ENCODE results near the gene HMCN2.
"Not testable (repeated sequence)": the region's sequence is repeated elsewhere in the genome, so short reads cannot be mapped to it uniquely, and the experiment has no call there.

HMCN2 gene

DNA sequence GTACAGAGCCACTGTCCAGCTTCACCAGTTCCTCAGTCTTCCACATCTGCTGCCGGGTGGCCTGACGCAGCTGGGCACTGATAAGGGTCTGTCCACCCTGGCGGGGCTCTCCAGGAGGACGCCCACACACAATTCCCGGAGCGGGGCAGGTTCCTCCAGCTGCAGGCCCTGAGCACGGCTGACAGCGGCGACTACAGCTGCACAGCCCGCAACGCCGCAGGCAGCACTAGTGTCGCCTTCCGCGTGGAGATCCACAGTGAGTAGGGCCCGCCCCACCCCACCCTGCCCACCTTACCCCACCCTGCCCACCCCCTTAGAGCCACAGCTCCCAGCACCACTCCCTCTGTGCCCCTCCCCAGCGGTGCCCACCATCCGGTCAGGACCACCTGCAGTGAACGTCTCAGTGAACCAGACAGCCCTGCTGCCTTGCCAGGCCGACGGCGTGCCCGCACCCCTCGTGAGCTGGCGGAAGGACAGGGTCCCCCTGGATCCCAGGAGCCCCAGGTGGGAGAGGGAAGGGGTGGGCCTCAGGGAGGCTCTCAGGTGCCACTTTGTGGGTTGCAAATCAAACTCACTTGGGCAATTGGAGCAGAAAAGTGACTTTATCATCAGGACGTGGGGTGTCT is 130.4 kb downstream of the HMCN2 start:
- no peak for DNase-seq

DNA sequence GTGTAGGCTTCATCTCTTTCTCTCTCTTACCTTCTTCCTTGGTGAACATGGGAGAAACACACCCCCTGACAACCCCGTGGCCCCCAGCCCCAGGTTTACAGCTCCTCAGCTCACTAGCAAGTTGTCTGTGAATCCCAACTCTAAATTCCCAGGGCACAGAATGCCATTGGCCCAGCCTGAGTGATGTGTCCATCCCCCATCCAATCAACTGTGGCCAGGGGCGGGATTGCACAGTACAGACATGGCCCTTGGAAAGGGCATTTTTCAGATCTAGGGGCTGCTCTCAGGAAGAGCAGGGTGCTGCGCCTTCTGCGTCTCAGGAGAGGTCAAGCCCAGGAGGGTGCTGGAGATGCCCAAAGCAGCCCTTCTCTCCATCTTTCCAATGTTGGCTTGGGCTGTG is 131.0 kb downstream of the HMCN2 start:
- no peak for DNase-seq

DNA sequence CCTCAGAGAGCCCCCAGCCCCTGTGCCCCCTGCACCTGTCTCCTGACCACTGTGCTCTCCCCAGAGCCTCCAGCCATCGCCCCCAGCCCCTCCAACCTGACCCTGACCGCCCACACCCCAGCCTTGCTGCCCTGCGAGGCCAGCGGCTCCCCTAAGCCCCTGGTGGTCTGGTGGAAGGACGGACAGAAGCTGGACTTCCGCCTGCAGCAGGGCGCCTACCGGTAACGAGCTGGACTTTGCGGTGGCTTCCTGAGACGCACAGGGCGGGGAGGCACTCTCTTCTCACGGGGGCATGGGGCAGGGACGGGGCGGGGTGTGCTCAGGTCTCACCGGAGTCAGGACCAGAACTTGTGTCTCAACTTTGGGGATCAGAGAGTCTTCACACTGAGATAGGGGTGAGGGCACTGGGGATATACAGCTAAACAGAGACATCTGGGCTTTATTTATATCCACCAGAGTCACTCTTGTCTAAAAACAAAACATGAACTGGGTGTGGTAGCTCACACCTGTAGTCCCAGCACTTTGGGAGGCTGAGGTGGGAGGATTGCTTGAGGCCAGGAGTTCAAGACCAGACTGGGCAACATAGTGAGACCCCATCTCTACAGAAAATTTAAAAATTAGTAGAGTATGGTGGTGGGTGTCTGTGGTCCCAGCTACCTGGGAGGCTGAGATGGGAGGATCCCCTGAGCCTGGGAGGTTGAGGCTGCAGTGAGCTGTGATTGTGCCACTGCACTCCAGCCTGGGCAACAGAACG is 133.1 kb downstream of the HMCN2 start:
- no peak for DNase-seq

DNA sequence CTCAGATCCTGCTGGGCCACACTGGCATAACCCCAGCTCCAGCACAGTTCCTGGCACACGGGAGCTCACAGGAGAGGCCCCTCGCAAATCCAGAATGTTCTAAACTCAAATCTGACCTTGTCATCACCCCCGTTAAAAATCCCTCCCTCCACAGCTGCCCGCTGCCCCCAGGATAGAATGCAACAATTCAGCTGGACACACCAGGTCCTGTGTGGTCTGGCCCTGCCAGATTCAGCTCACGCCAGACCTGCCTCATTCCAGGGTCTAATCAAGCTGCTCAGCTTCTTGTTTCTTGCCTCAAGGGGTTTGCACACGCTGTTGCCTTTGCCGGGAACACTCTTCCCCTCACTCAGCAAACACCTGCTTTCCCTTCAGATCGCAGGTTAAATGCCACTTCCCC is 134.2 kb downstream of the HMCN2 start:
- no peak for DNase-seq

DNA sequence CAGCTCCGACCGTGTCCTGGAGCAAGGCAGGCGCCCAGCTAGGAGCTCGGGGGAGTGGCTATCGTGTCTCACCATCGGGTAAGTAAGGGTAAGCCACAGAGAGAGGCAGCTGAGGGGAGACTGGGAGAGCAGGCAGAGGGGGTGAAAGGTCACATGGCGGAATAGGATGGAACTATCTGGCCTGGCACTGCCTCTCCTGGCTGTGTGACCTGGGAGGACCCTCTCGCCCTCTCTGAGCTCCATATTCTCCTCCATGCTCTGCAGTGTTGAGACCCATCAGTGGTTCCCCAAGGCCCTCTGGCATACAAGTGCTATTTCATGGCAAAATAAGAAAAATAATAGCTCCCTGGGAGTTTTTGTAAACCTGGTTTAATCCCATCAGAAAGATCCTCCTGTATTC is 135.3 kb downstream of the HMCN2 start:
- DNase-seq: no peak

DNA sequence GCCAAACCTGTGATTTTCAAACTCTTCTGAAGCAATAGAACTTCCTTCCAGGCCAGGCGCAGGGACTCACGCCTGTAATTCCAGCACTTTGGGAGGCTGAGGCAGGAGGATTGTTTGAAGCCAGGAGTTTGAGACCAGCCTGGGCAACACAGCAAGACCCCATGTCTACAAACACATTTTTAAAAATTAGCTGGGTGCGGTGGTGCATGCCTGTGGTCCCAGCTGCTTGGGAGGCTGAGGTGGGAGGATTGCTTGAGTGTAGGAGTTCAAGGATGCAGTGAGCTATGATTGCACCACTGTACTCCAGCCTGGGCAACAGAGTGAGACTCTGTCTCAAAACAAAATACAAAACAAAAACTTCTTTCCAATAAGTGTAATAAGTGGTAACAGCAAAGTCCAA is 136.2 kb downstream of the HMCN2 start:
- not testable (repeated sequence) for DNase-seq

DNA sequence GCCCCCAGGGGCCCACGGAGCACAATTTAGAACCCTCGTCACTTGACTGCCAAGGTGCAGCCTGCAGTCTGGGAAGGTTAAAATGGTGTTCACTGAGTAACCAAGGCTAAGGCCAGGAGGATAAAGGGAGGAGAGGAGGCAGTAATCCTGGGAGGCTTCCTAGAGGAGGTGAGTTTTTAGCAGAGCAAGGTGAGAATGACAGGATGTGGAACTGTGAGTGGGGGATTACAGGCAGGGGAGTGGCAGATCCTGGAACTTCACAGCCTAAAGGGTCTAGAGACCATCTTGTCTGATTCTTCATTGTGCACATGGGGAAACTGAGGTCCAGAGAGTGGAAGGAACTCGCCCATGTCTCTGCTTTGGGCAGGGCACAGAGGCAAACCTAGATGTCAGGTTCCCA is 136.7 kb downstream of the HMCN2 start:
- no peak for DNase-seq

DNA sequence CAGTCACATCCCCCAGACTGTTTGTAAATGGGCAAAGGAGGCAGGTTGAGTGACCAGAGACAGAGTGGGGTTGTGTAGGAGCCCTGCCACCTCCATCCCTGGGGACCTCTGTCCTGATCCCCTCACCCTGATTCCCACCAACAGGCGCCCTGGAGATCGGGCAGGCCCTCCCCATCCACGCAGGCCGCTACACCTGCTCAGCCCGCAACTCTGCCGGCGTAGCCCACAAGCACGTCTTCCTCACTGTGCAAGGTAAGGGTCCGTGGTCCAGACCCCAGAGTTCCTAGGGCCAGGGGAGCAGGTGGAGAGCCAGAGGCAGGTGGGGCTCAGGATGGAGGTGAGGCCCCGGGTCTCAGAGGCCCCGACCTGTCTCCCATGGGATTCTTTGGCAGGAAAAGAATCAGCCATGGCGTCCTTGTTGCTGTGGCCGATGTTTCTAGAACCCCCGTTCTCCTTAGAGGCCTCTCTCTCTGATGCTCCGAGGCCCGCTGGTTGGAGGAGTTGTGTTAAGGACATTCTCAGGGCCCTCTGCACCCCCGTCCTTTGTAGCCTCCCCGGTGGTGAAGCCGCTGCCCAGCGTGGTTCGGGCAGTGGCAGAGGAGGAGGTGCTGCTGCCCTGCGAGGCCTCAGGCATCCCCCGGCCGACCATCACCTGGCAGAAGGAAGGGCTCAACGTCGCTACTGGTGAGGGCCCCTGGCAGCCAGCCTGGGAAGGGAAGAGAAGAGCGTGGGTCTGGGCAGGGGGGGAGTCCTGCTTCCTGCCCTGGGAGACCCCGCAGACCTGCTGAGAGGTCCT is 137.3 kb downstream of the HMCN2 start:
- DNase-seq: no peak

DNA sequence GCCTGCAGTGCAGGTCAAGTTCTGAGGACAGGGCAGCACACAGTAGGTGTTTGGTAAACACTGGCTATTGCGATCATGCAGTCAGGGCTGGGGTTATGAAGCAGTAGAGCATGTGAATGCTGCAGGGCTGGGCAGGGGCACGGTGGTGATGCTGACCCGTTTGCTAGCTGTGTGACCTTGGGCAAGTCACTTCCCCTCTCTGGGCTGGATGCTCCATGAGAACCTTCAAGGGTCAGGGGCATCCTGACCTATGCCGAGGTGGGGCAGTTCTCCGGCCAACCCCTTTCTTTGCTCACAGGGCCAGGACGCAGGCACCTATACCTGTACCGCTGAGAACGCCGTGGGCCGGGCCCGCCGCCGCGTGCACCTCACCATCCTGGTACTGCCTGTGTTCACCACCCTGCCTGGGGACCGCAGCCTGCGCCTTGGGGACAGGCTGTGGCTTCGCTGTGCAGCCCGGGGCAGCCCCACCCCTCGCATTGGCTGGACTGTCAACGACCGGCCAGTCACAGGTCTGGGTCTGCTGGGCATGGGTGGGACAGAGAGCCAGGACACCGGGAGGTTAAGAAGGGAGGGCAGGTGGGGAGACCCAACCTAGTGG is 140.2 kb downstream of the HMCN2 start:
- no peak for DNase-seq

DNA sequence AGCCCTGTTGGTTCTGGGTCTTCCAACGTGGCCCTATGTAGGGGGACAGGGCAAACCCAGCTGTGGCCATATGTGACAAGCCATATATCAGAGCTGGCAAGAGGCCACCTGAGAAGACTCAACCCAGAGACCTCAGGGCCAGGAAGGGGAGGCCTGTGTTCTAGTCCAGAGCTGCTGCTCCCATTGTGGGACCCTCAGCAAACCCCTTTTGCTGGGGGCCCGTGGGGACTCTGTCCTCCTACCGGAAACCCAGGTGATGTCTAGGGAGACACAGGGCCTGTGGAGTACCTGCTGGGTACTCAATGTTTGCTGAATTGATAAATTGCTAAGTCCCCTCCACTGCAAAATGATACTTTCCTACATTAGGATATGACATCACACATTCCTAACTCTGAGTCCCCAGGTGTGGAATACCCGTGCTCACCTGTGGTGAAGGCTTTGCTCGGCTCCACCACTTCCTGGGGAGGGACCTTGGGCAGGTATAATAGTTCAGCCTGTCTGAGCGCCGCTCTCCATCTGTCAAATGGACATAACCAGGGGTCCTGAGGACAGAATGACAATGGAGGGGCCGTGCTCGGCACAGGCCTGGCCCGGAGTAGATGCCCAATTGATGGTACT is 140.8 kb downstream of the HMCN2 start:
- DNase-seq: no peak

DNA sequence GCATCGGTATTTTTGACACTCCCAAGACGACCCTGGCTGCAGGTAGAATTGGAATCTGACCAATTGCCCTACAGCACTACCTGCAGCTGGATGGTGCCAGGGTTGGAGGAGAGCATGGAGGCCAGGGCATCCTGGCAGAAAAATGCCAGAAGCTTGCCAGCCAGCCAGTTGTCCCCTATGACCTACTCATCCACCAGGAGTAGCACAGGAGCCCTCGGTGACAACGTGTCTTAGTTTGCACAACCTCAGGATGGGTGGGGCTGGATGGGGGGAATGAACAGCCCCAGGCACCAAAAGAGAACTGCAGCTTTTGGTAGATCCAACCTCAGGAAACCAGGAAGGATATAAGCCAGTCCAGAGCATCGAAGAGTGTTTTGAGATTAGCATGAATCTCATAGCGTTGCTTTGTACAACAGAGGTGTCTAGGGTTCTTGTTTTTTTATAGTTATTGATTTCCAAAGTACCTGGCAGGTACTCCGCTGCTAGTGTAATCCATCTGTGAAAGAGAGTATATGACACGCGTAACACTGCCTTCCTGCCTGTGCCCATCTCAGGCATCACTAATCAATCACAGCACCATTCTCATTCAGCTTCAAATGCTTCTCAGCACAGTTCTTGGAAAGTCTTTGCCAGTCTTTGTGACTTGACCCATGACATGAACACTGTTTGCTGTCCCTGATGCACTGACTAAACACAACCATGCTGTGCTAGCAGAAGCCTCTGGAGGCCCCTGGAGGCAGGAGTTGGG is 142.5 kb downstream of the HMCN2 start:
- no peak for DNase-seq

DNA sequence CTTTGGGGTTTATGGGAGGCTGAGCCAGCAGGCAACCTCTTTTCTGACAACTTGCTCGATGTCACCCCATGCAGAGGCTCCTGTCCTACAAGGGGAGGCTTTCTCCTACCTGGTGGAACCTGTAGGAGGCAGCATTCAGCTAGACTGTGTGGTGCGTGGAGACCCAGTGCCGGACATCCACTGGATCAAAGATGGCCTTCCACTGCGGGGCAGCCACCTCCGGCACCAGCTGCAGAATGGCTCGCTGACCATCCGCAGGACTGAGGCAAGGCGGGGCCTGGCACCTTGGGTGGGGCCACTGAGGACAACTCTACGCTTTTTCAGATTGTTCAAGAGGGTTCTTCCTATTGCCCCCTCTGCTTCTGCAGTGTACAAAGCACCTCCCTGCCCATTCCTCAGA is 143.1 kb downstream of the HMCN2 start:
- no peak for DNase-seq

DNA sequence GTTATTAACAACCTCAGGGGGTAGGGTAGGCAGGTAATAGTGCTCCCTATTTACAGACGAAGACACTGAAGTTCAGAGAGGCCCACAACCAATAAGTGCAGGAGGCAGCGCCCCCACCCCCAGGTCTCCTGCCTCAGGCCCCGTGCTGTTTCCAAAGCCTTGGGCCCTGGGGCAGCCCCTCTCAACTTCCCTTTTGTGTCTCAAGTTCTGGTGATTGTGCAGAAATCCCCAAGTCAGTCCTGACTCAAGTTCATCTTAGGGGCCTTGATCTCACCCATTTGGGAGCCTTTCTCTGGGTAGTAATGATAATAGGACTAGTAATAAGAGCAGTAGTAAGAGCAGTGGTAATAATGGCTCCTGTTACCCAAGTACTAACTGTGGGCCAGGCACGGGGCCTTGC is 143.7 kb downstream of the HMCN2 start:
- DNase-seq: no peak

DNA sequence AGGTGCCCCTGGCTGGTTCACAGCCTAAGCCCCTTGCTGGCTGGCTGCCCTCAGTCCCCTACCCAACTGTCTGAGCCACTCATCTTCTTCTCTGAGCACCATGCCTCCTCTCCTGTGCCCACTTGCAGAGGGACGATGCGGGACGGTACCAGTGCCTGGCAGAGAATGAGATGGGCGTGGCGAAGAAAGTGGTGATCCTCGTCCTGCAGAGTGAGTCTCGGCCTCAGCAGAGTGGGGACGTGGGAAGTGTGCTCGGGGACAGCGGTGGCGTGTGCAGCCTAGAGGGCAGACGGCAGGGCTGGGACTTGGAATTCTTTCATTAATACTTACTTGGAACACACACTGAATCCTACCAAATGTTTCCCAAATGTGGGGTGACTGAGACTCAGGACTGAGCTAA is 144.9 kb downstream of the HMCN2 start:
- DNase-seq: no peak

DNA sequence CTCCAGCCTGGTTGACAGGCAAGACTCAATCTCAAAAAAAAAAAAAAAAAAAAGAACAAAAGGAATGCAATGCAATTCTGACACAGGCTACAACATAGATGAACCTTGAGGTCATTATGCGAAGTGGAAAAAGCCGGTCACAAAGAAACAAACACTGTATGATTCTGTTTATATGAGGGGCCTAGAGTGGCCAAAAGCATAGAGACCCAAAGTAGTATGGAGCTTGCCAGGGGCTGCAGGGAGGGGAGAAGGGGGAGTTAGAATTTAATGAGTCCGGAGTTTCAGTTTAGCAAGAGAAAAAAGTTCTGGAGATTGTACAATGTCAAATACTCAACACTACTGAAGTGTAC is 146.0 kb downstream of the HMCN2 start:
- DNase-seq: no peak

DNA sequence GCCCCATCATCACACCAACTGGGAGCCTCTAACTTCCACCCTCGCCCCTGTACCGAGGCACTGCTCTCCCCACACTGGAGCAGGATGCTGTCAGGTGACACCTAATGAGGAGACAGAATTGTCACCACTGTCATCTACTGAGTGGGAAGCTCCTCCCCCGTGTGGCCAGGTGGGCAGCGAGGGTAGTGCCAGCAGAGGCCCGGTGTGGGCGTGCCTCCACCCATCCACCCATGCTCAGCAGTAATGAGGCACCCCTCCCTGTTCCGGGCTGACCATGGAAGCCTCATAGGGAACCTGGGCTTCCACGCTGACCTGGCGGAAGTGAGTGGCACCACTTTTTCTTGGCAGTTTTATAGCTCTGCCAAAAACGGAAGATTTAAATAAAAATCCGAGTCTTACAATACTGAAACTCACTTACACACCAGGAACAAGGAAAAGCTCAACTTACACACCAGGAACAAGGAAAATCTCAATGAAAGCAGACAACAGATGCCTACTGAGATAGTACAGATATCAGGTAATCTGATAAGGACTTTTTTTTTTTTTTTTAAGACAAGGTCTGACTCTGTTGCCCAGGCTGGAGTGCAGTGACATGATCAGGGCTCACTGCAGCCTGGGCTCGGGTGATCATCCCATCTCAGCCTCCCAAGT is 148.6 kb downstream of the HMCN2 start:
- no peak for DNase-seq

DNA sequence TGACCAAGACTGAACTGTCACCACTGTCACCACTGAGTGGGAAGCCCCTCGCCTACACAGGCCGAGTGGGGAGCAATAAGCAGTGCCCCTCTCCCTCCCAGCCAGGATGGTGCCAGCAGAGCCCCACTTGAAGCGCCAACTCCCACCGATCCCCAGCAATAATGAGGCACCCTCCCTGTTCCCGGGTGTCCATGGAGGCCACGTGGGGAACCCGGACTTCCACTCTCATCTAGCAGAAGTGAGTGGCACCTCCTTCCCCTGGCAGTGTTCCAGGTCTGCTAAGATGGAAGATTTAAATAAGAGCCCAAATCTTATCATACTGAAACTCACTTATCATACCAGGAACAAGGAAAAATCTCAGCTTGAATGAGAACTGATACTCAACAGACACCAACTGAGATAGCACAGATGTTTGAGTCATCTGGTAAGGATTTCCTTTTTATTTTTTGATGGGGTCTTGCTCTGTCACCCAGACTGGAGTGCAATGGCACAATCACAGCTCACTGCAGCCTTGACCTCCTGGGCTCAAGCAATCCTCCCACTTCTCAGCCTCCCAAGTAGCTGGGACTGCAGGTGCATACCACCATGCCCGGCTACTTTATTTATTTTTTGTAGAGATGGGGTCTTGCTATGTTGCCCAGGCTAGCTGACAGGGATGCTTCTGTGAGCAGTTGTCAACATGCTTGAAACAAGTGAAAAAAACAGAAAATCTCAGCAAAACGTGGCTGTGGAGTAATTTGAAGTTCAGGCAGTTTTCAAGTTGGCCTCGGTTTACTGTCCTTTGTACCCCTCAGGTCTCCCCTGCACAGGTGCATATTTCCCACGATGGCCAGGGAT is 149.6 kb downstream of the HMCN2 start:
- DNase-seq: no peak

DNA sequence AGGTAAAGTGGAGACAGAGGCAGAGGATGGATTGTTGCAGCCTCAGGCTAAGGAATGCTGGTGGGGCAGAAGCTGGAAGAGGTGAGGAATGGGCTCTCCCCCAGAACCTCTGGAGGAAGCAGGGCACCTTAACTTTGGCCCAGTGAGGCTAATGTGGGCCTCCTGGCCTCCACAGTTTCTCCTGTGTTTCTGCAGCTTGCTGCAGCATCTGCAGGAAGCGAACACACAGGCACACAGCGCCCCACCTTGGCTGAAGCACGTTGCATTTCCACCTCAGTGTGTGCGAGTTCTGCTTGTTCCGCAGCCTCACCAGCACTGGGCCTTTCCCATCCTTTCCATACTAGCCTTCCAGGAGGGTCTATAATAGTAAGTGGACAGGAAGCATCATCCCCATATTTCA is 152.0 kb downstream of the HMCN2 start:
- peak; percentile 48 for DNase-seq

DNA sequence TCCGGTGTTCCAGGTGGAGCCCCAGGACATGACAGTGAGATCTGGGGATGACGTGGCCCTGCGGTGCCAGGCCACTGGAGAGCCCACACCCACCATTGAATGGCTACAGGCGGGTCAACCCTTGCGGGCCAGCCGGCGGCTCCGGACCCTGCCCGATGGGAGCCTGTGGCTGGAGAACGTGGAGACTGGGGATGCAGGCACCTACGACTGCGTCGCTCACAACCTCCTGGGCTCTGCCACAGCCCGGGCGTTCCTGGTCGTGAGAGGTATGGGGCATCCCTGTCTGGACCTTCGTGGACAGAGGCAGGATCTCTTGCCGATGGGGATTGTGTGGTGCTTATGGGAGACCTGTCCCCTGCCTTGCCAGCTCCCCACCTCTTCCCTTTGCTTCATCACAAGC is 153.2 kb downstream of the HMCN2 start:
- no peak for DNase-seq

DNA sequence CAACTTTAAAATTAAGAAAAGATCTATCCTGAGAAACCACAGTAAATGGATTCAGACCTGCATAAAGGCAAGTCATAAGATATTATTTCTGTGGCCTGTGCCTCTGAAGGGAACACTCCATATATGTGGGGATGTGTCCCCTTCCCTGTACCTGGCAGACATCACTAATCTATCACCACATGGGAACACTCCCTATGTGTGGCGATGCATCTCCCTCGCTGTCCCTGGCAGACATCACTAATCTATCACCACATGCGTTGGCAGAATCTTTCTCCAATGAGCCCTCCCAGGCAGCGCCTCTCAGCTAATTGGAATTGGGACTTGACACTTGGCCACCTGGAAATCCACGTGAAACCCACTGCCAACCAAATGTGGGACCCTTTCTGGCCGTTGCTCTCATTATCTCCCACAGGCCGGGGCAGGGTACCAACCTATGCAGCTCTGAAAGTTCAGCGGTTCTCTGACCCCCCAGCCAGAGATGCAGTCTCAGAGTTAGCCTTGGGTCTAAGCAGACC is 154.0 kb downstream of the HMCN2 start:
- no peak for DNase-seq

Data from DMS53 (cell line).